ENCODE measurements around the gene PNMA6E. TPM values are rescaled to one million over a fixed set of nuclear protein-coding genes. Genes with fewer than 3 reads are reported as not detected.

PNMA6E gene
- total and polyA plus RNA-seq, 8 donors: not detected

GRCh38 chrX:153416781-153417450, 15.8 kb upstream of the PNMA6E start:
- no peak for TF ChIP-seq CTCF (IDR thresholded peaks at IDR 0.05)
- intact Hi-C loops (cut with DNase I): no loop called here

DNA sequence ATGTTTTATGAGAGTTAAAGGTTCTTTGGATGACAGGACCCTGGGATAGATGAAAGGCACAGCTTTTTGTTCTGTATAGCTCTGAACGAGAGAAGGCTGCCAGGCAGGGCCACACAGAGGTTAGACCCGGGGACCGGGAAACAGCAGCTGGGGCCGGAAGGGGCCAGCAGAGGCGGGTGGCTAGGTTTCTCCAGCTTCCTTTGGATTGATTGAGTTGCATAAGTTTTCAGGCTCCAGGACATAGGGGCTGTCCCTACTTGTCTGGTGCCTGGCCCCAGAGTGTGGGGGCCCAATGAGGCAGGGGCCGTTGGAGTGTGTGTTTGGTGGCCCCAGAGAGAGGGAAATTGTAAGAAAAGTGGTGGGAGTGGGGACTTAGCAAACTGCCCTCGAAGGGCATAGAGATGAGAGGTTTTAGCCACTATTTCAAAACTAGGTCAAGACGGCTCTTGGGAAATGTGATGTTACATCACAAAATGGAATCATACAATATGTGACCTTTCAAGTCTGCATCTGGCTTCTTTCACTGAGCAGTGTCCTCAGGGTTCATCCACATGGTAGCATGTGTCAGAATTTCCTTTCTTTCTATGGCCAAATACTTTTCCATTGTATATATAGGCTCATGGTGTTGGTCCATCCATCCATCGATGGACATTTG, 13.8 kb upstream of the PNMA6E start:
- H3K36me3 ChIP-seq: peaks cover 0 to 8% of the 10 kb centered on the region in 2 donors
- H3K9me3 ChIP-seq: no peaks in the 10 kb centered on the region
- ATAC-seq: peak; percentile 14
- peak in 2 of 4 donors; percentile 24 to 26 for DNase-seq
- H3K4me1 ChIP-seq: peaks cover 0 to 8% of the 10 kb centered on the region in 2 donors
- TF ChIP-seq CTCF (IDR thresholded peaks at IDR 0.05): no peak
- H3K27ac ChIP-seq: peak overlapping the region in 1 of 2 donors; percentile 23
- no peaks in the 10 kb centered on the region for H3K27me3 ChIP-seq
- intact Hi-C loops (cut with DNase I): no loop called here
- H3K4me3 ChIP-seq: no peak overlapping the region

More at GRCh38 chrX:153416781-153417450, 15.8 kb upstream of the PNMA6E start:
- Histone ChIP-seq H3K36me3 (peaks cover 0 to 22% of the 10 kb centered on the region in 2 donors), H3K4me1 (peaks cover 0 to 4% of the 10 kb centered on the region in 2 donors), H3K9me3 (no peaks in the 10 kb centered on the region), H3K27me3 (no peaks in the 10 kb centered on the region), H3K4me3 (no peak overlapping the region), H3K27ac (no peak overlapping the region)
- DNase-seq: no peak
- ATAC-seq: no peak

DNA sequence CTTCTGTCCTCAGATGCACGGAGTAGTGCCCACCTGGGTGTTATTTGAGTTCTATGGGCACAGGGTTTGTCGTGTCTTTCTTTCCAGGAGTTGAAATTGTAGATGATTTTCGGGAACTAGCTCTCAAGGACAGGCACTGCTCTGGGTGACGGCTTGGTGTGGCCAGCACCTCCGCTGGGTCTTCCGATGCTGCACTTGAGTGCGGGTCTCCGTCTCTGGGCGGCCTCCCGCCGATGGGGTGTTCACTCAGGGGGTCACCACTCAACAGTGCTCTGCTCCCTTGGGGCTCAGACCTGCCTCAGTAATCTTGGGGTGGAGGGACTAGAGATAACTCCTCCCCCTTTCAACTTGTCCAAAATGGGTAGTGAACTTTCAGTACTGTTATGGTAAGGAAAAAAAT, 12.6 kb upstream of the PNMA6E start:
- no peak for TF ChIP-seq CTCF (IDR thresholded peaks at IDR 0.05)
- DNase-seq: no peak
- no peak overlapping the region for H3K27ac ChIP-seq

GRCh38 chrX:153412746-153413720, 11.9 kb upstream of the PNMA6E start:
- Histone ChIP-seq H3K4me3 (no peak overlapping the region), H3K27ac (no peak overlapping the region), H3K27me3 (no peaks in the 10 kb centered on the region), H3K36me3 (no peaks in the 10 kb centered on the region), H3K4me1 (peaks cover 0 to 8% of the 10 kb centered on the region in 2 donors), H3K9me3 (no peaks in the 10 kb centered on the region)
- ATAC-seq (no peak), DNase-seq (peak in 1 of 4 donors; percentile 25)
- no peak for TF ChIP-seq CTCF (IDR thresholded peaks at IDR 0.05)
- intact Hi-C loops (cut with DNase I): no loop called here

More for the DNA sequence above, 12.6 kb upstream of the PNMA6E start:
- Histone ChIP-seq H3K36me3 (no peaks in the 10 kb centered on the region), H3K27me3 (no peaks in the 10 kb centered on the region), H3K9me3 (no peaks in the 10 kb centered on the region), H3K4me1 (peaks cover 0 to 8% of the 10 kb centered on the region in 2 donors), H3K4me3 (no peak overlapping the region)
- intact Hi-C loops (cut with DNase I): no loop called here
- ATAC-seq: no peak
